Activated CD8-positive, alpha-beta T cell treated with anti-CD3 and anti-CD28 coated beads for 36 hours (primary cell): ENCODE data around the gene C1QTNF6. TPM values are rescaled to one million over a fixed set of nuclear protein-coding genes. Genes with fewer than 3 reads are reported as not detected.

Experiments used
- ATAC-seq: fragments of 200-7000 bp; cut with Tn5 transposase; one replicate; pipeline ENCODE4 v1.10.0; 2021; ENCODE audit warnings: mild to moderate bottlenecking, moderate library complexity
- CTCF ChIA-PET: fragments of 350-600 bp; sonication (Branson Sonifier 250); formaldehyde crosslinking; loops from one replicate; lab custom pipeline; 2021; ENCODE audit warnings: antibody characterized with exemption; lab: Charles Lee
- POLR2A ChIA-PET: fragments of 350-600 bp; sonication (Branson Sonifier 250); formaldehyde crosslinking; loops from one replicate; lab custom pipeline; 2021; ENCODE audit warnings: antibody characterized with exemption; lab: Charles Lee
- DNase-seq: peaks from one replicate; pipeline ENCODE4 v3.0.0-alpha.2; 2020
- H3K27ac Mint-ChIP-seq: one replicate; pipeline ENCODE4 v1.8.0; 2021; ENCODE audit warnings: mild to moderate bottlenecking, mixed read lengths
- H3K27me3 Mint-ChIP-seq: one replicate; pipeline ENCODE4 v1.8.0; 2021; ENCODE audit warnings: mixed read lengths
- H3K36me3 Mint-ChIP-seq: one replicate; pipeline ENCODE4 v1.8.0; 2021; ENCODE audit warnings: low read depth, mixed read lengths
- H3K4me1 Mint-ChIP-seq: one replicate; pipeline ENCODE4 v1.8.0; 2021; ENCODE audit warnings: low read depth, mixed read lengths
- H3K4me3 Mint-ChIP-seq: one replicate; pipeline ENCODE4 v1.8.0; 2021; ENCODE audit warnings: mild to moderate bottlenecking, moderate library complexity, mixed read lengths
- H3K9me3 Mint-ChIP-seq: one replicate; pipeline ENCODE4 v1.8.0; 2021; ENCODE audit warnings: mixed read lengths
- intact Hi-C: fragments of 100-400 bp; cut with micrococcal nuclease; formaldehyde crosslinking; loops from one replicate; pipeline ENCODE4 v1.10.0; 2022
- total RNA-seq, 2 experiments: library from RNA; stranded (reverse); gene quantifications; one replicate each; pipeline ENCODE4 v1.2.3, GENCODE V29; 2021
- TF ChIP-seq, protein P1 (sequence below): fragments of 200-600 bp; IDR thresholded peaks from one replicate; pipeline ENCODE4 v1.8.0; 2022; ENCODE audit warnings: antibody characterized with exemption, mild to moderate bottlenecking

C1QTNF6 gene
- total RNA-seq, 2 experiments from 2014 or later: 6.4 TPM

DNA sequence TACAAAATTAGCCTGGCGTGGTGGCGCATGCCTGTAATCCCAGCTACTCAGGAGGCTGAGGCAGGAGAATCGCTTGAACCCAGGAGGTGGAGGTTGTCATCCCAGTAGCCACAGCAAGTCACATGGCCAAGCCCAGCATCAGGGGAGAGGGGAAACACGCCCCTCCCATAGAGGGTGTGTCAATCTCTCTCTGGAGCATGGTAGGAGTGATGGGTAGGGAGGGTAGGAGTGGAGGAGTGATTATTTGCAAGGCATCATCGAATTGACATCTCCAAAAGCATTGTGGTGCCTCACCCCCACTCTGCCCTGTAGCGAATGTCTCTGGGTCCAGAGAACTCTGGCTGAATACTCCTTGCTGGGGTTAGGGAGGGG, 30.3 kb upstream of the C1QTNF6 start:
- CTCF ChIA-PET: interaction anchor here (1.2 to 3.3 kb wide), 7 partner anchors 9 to 42 kb away, joined by 3 to 45 read pairs (median 7); no protein-coding TSS in a partner anchor
- Mint-ChIP-seq H3K9me3 (peaks cover 13% of the 10 kb centered on the region), H3K27me3 (no peaks in the 10 kb centered on the region), H3K27ac (peak overlapping the region; percentile 94), H3K36me3 (peaks cover 42% of the 10 kb centered on the region), H3K4me3 (peak overlapping the region; percentile 76), H3K4me1 (peaks cover 71% of the 10 kb centered on the region)
- TF ChIP-seq, protein P1, sequence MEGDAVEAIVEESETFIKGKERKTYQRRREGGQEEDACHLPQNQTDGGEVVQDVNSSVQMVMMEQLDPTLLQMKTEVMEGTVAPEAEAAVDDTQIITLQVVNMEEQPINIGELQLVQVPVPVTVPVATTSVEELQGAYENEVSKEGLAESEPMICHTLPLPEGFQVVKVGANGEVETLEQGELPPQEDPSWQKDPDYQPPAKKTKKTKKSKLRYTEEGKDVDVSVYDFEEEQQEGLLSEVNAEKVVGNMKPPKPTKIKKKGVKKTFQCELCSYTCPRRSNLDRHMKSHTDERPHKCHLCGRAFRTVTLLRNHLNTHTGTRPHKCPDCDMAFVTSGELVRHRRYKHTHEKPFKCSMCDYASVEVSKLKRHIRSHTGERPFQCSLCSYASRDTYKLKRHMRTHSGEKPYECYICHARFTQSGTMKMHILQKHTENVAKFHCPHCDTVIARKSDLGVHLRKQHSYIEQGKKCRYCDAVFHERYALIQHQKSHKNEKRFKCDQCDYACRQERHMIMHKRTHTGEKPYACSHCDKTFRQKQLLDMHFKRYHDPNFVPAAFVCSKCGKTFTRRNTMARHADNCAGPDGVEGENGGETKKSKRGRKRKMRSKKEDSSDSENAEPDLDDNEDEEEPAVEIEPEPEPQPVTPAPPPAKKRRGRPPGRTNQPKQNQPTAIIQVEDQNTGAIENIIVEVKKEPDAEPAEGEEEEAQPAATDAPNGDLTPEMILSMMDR: no peak
- no peak for DNase-seq
- POLR2A ChIA-PET: interaction anchor here (0.5 to 3.7 kb wide), 8 partner anchors 8 to 27 kb away, joined by 3 to 48 read pairs (median 8); partner anchors contain the start of gene RAC2
- intact Hi-C loops: no loop called here
- peak; percentile 11 for ATAC-seq

DNA sequence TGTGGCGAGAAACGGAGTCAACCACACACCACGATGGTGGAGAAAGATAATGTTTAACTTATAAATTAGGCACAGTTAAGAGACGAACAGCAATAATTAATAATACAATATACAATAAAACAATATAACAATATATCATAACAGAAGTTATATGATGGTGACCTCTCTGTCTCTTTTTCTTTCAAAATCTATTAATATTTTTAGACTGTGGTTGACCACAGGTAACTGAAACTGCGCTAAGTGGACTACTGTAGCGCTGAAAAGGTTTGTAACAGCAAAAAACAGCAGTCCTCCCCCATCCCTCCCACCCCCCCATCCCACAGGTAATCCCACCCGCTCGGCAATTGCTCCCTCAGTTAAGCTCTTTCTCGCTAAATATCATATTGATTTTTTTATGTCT, 27.8 kb upstream of the C1QTNF6 start:
- DNase-seq: no peak
- H3K27ac Mint-ChIP-seq: no peak overlapping the region
- H3K36me3 Mint-ChIP-seq: peaks cover 17% of the 10 kb centered on the region
- H3K4me1 Mint-ChIP-seq: peaks cover 66% of the 10 kb centered on the region
- intact Hi-C loops: no loop called here
- ChIA-PET CTCF (interaction anchor here (1.2 to 3.3 kb wide), 6 partner anchors 10 to 194 kb away, joined by 3 to 45 read pairs (median 4); no protein-coding TSS in a partner anchor), POLR2A (interaction anchor here (1.1 to 2.2 kb wide), 5 partner anchors 9 to 45 kb away, joined by 3 to 26 read pairs (median 3); no protein-coding TSS in a partner anchor)
- no peak for ATAC-seq
- no peak overlapping the region for H3K4me3 Mint-ChIP-seq
- TF ChIP-seq, protein P1: no peak
- H3K9me3 Mint-ChIP-seq: peaks cover 3% of the 10 kb centered on the region
- H3K27me3 Mint-ChIP-seq: no peaks in the 10 kb centered on the region

DNA sequence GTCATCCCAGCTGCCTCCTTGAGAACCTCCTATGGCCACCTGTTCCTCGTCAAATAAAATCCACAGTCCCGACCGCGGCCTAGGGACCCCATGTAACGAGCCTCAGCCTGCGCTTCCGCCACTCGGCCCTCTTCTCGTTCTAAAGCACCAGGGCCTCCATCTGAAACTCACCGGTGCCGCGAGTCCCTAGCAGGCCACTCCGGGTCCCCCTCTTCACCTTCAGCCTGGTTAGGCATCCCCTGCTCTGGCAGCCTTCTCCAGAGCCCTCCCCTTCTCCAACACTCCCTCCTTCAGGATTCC, 26.6 kb upstream of the C1QTNF6 start:
- TF ChIP-seq, protein P1: no peak
- intact Hi-C loops: no loop called here
- DNase-seq (no peak), ATAC-seq (no peak)
- POLR2A ChIA-PET: interaction anchor here (1.1 kb wide), 1 partner anchor 14 kb away, joined by 3 read pairs; no protein-coding TSS in a partner anchor
- no peaks in the 10 kb centered on the region for H3K9me3 Mint-ChIP-seq
- peaks cover 56% of the 10 kb centered on the region for H3K4me1 Mint-ChIP-seq
- H3K36me3 Mint-ChIP-seq: peaks cover 8% of the 10 kb centered on the region
- H3K27me3 Mint-ChIP-seq: no peaks in the 10 kb centered on the region
- H3K27ac Mint-ChIP-seq: no peak overlapping the region
- CTCF ChIA-PET: no interaction called here
- H3K4me3 Mint-ChIP-seq: no peak overlapping the region

DNA sequence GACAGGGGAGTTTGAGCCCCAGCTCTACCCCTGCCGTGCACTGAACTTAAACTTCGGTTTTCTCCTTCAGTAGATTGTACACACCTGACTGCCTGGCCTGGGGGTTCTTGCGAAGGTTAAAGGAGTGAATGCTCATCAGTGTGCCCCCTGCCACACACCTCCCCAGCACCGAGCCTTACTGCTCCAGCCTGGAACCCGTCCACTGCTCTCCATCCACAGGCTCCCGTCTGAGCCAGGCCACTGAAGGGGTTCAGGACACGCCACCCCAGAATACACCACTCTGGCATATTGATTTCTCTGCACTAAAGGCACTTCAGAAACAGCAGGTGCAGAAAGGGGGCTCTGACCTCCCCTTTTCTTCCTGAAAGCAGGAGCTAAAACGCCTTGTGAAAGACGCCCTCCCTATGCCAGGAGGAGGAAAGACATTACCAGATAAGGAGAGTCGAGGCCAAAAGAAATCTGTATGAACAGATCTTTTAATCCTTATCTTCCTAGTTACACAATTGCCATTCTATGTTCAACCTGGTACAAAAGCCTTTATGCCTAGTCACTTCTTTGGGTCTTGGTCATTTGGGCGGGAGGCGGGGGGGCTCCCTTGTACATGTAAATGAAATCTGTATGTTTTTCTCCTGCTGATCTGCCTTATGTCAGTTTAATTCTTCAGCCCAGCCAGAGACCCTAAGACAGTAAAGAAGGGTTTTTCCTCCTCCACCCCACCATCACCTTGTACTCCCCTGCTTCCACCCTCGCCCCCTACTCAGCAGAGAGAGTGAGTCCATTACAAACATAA, 26.1 kb upstream of the C1QTNF6 start:
- H3K27me3 Mint-ChIP-seq: no peaks in the 10 kb centered on the region
- no peak overlapping the region for H3K27ac Mint-ChIP-seq
- DNase-seq (peak; percentile 2), ATAC-seq (no peak)
- TF ChIP-seq, protein P1: no peak
- peaks cover 50% of the 10 kb centered on the region for H3K4me1 Mint-ChIP-seq
- CTCF ChIA-PET: no interaction called here
- POLR2A ChIA-PET: interaction anchor here (1.1 kb wide), 1 partner anchor 13 kb away, joined by 3 read pairs; no protein-coding TSS in a partner anchor
- intact Hi-C loops: no loop called here
- no peak overlapping the region for H3K4me3 Mint-ChIP-seq
- H3K36me3 Mint-ChIP-seq: peaks cover 8% of the 10 kb centered on the region
- H3K9me3 Mint-ChIP-seq: no peaks in the 10 kb centered on the region
